K562 (cell line): ENCODE measurements around the gene CD164L2. TPM values are rescaled to one million over a fixed set of nuclear protein-coding genes. Genes with fewer than 3 reads are reported as not detected.

Experiments used
- ATAC-seq: fragments of 200-7000 bp; cut with Tn5 transposase; 3 replicates; pipeline ENCODE4 v1.9.1; 2020; ENCODE audit warnings: moderate library complexity
- BruUV-seq: library from RNA; stranded (reverse); fragments of 400-500 nt; replicated peaks from 2 replicates; lab custom pipeline; 2021; lab: Mats Ljungman, UMichigan
- CTCF ChIA-PET: fragments of 300-600 bp; formaldehyde crosslinking; extraction: SDS; loops from one replicate; lab custom pipeline; 2021; ENCODE audit warnings: low intra/inter-chr PET ratio; lab: Yijun Ruan, JAX
- POLR2A ChIA-PET: fragments of 300-600, 350-650 bp; sonication (Branson Sonifier 250); formaldehyde crosslinking; extraction: SDS; loops from one replicate; lab custom pipeline; 2021; ENCODE audit warnings: antibody characterized with exemption, inconsistent platforms; lab: Yijun Ruan, JAX
- DNase-seq, 4 experiments: peaks; one replicate each; pipeline versions ENCODE4 v3.0.0 to v3.0.0-alpha.2; 2011 to 2018; ENCODE audit warnings: low spot score in 3 of 4, mixed read lengths in 3 of 4; ENCODE audit errors: extremely low read depth in 1 of 4
- FAIRE-seq: peaks from 2 replicates; lab custom pipeline; 2011; peaks lifted over from hg19 to GRCh38; lab: Jason Lieb, UNC
- H2AFZ ChIP-seq: 2 replicates; pipeline ENCODE4 v1.6.0; 2011; ENCODE audit warnings: low read depth, low read length, control low read depth, inconsistent platforms
- H3K27ac ChIP-seq: fragments of 200-600 bp; 3 replicates; pipeline ENCODE4 v1.8.0; 2011; ENCODE audit warnings: low read depth, mild to moderate bottlenecking, control low read depth, inconsistent platforms, low read length, moderate library complexity, mixed read lengths; ENCODE audit errors: extremely low read depth
- H3K27me3 ChIP-seq, 2 experiments: fragments of 300-600 bp in 1 of 2; 2 replicates in 1 of 2; 3 replicates in 1 of 2; pipeline versions ENCODE4 v1.6.0 to v1.8.0; 2011; ENCODE audit warnings: inconsistent platforms in 2 of 2, low read length in 2 of 2, mild to moderate bottlenecking in 1 of 2, mixed read lengths in 1 of 2, moderate library complexity in 1 of 2; ENCODE audit not compliant: control insufficient read depth in 2 of 2, insufficient read depth in 2 of 2
- H3K36me3 ChIP-seq: fragments of 300-600 bp; 3 replicates; pipeline ENCODE4 v1.8.0; 2011; ENCODE audit warnings: mild to moderate bottlenecking, low read length, inconsistent platforms; ENCODE audit not compliant: control insufficient read depth, insufficient read depth
- H3K4me1 ChIP-seq, 2 experiments: fragments of 200-600 bp in 1 of 2; replicated peaks in 1 of 2; 2 replicates in 1 of 2; 3 replicates in 1 of 2; pipeline versions ENCODE4 v1.5.1 to v1.8.0; 2011; ENCODE audit warnings: inconsistent platforms in 2 of 2, low read length in 2 of 2, mild to moderate bottlenecking in 1 of 2, mixed read lengths in 1 of 2, moderate library complexity in 1 of 2; ENCODE audit not compliant: control insufficient read depth in 2 of 2, insufficient read depth in 2 of 2
- H3K4me2 ChIP-seq: 2 replicates; pipeline ENCODE4 v1.6.1; 2011; ENCODE audit warnings: low read length, control low read depth, inconsistent platforms, mixed read lengths; ENCODE audit not compliant: insufficient read depth
- H3K4me3 ChIP-seq: fragments of 200-600 bp; sonication (generic), shearing (Covaris generic); 2 replicates; pipeline ENCODE4 v1.5.1; 2016; ENCODE audit warnings: control low read depth, inconsistent platforms
- H3K79me2 ChIP-seq: fragments of 200-600 bp; 3 replicates; pipeline ENCODE4 v1.8.0; 2011; ENCODE audit warnings: low read length, inconsistent platforms; ENCODE audit not compliant: control insufficient read depth, insufficient read depth
- H3K9ac ChIP-seq, 2 experiments: 2 replicates each; pipeline versions ENCODE4 v1.6.0 to v1.6.1; 2011; ENCODE audit warnings: low read depth in 2 of 2, low read length in 2 of 2, control low read depth in 1 of 2, inconsistent platforms in 1 of 2, mild to moderate bottlenecking in 1 of 2, mixed read lengths in 1 of 2; ENCODE audit not compliant: insufficient read depth in 1 of 2
- H3K9me1 ChIP-seq: one replicate; pipeline ENCODE4 v1.6.0; 2011; ENCODE audit warnings: inconsistent platforms, mild to moderate bottlenecking, low read length, moderate library complexity; ENCODE audit not compliant: control insufficient read depth, insufficient read depth
- H3K9me3 ChIP-seq: replicated peaks from 2 replicates; pipeline ENCODE4 v1.5.1; 2011; ENCODE audit warnings: low read depth, low read length, inconsistent platforms; ENCODE audit not compliant: control insufficient read depth, insufficient read depth
- H4K20me1 ChIP-seq: replicated peaks from 2 replicates; pipeline ENCODE4 v1.6.1; 2011; ENCODE audit warnings: low read length, inconsistent platforms, mixed read lengths; ENCODE audit not compliant: control insufficient read depth, insufficient read depth
- NFIC ChIP-seq: fragments of 450-650 bp; IDR thresholded peaks from 2 replicates; pipeline ENCODE4 v1.6.1; 2017; ENCODE audit warnings: mild to moderate bottlenecking, inconsistent platforms
- POLR2G ChIP-seq: fragments of 200-400 bp; formaldehyde crosslinking; IDR thresholded peaks from 2 replicates; pipeline ENCODE4 v1.6.1; 2017; ENCODE audit warnings: low read depth, mild to moderate bottlenecking, antibody characterized with exemption, low read length, moderate library complexity
- RBM22 ChIP-seq: fragments of 200-400 bp; formaldehyde crosslinking; IDR thresholded peaks from 2 replicates; pipeline ENCODE4 v1.6.1; 2018; ENCODE audit warnings: low read length, low read depth; ENCODE audit not compliant: poor library complexity, severe bottlenecking
- SAFB ChIP-seq: fragments of 200-400 bp; formaldehyde crosslinking; IDR thresholded peaks from 2 replicates; pipeline ENCODE4 v1.6.1; 2017; ENCODE audit warnings: low read depth, low read length, borderline replicate concordance
- SMAD3 ChIP-seq: fragments of 450-650 bp; formaldehyde crosslinking; conservative IDR thresholded peaks from 2 replicates; pipeline ENCODE4 v1.4.0; 2020; ENCODE audit warnings: mild to moderate bottlenecking
- TBL1XR1 ChIP-seq, 2 experiments: IDR thresholded peaks; 2 replicates each; pipeline ENCODE4 v1.6.1; 2012; ENCODE audit warnings: improper control_type of control experiment in 2 of 2, low read length in 2 of 2, mild to moderate bottlenecking in 1 of 2
- TBP ChIP-seq: optimal IDR thresholded peaks from 2 replicates; pipeline ENCODE3; 2011; ENCODE audit warnings: low read depth, low read length, improper control_type of control experiment
- ZFX ChIP-seq: sonication (generic); formaldehyde crosslinking; IDR thresholded peaks from 2 replicates; pipeline ENCODE4 v1.8.0; 2022; ENCODE audit warnings: mild to moderate bottlenecking, missing genetic modification reagents, moderate library complexity
- ZNF121 ChIP-seq: sonication (generic); formaldehyde crosslinking; conservative IDR thresholded peaks from 2 replicates; pipeline ENCODE4 v1.8.0; 2022; ENCODE audit warnings: missing genetic modification reagents
- WGBS: fragments of 100-300 bp; shearing (Covaris generic); methylation state at CpG from one replicate; pipeline ENCODE4 v1.1.6; 2016; ENCODE audit warnings: low coverage, mixed read lengths; ENCODE audit not compliant: insufficient coverage; ENCODE audit errors: missing lambda C conversion rate; 5-methylcytosine and 5-hydroxymethylcytosine counted together
- in situ Hi-C: fragments of 300-500 bp; cut with MboI; formaldehyde crosslinking; loops from 4 replicates; pipeline ENCODE4 v1.15.0; 2018; ENCODE audit warnings: inconsistent platforms, mixed read lengths
- intact Hi-C: fragments of 100-400 bp; cut with micrococcal nuclease; formaldehyde crosslinking; loops from 2 replicates; pipeline ENCODE4 v1.14.2; 2022
- polyA plus RNA-seq, 8 experiments: library from polyadenylated mRNA; depleted of rRNA in 4 of 8; stranded (reverse) in 5 of 8; unstranded in 3 of 8; fragments of >200 nt; fragmentation: Nextera tagmentation in 2 of 8; fragmentation: Illumina TruSeq in 1 of 8; extraction: Ambion mirVana in 2 of 8; extraction: Trizol in 1 of 8; gene quantifications; 2 replicates each; pipeline versions ENCODE4 v1.2.1 to v1.2.3, GENCODE V29; 2011 to 2014; ENCODE audit warnings: inconsistent platforms in 1 of 8, missing spikeins in 1 of 8
- total RNA-seq, 7 experiments: library from RNA; depleted of rRNA in 6 of 7; stranded (reverse); fragments of >200 nt in 6 of 7; fragmentation: Illumina TruSeq in 2 of 7; extraction: Trizol in 2 of 7; gene quantifications; 2 replicates each; pipeline versions ENCODE4 v1.2.1 to v1.2.3, GENCODE V29; 2011 to 2021; ENCODE audit warnings: low replicate concordance in 1 of 7
- TF ChIP-seq, protein P1 (sequence below): IDR thresholded peaks from 3 replicates; pipeline ENCODE4 v1.6.1; 2011; ENCODE audit warnings: borderline replicate concordance, mild to moderate bottlenecking, moderate library complexity; ENCODE audit not compliant: insufficient read length; ENCODE audit errors: extremely low read depth
- TF ChIP-seq, protein P2 (sequence below), 2 experiments: IDR thresholded peaks; 2 replicates each; pipeline ENCODE4 v1.6.1; 2012; ENCODE audit warnings: improper control_type of control experiment in 2 of 2, low read depth in 2 of 2, low read length in 2 of 2, borderline replicate concordance in 1 of 2

CD164L2 gene
- total and polyA plus RNA-seq, 9 of the 15 experiments (the other 6 are each of a cell fraction or from before 2014, with no cell fraction given) = 0.08 to 0.92 (median 0.38) TPM; not detected in 1

DNA sequence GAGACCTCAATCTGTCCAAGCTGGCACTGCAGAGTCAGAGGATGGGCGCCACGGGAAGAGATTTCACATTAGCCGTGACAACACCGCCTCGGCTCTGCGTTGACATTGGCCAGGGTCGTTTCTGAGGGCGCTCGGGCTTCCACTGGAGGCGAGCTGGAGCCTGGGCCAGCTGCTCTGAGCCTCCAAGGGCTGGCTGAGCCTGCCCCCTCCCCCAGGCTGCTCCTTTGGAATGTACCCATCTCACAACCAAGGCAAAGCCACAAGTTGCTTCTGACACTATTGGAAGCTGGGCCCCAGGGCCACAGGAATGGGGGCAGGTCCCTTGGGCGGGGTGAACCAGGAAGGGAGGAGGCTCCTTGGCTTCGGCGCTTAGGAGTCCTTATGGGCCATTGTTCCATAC is 21.9 kb upstream of the CD164L2 start:
- no peak for FAIRE-seq
- BruUV-seq = no TSS peak
- Histone ChIP-seq H3K9me3 (no peaks in the 10 kb centered on the region), H3K4me2 (no peak overlapping the region), H3K4me3 (no peak overlapping the region), H3K9me1 (no peaks in the 10 kb centered on the region), H3K27ac (no peak overlapping the region), H4K20me1 (no peaks in the 10 kb centered on the region), H3K9ac (no peak overlapping the region), H3K27me3 (no peaks in the 10 kb centered on the region), H3K36me3 (peaks cover 51% of the 10 kb centered on the region), H3K4me1 (peaks cover 0 to 12% of the 10 kb centered on the region in 2 experiments; a peak in 2 of 5 replicates), H3K79me2 (no peaks in the 10 kb centered on the region), H2AFZ (no peak overlapping the region)
- in situ Hi-C loops = no loop called here
- ChIA-PET CTCF (no interaction called here), POLR2A (interaction anchor here (0.6 to 2.2 kb wide), 6 partner anchors 8 to 461 kb away, joined by 3 to 11 read pairs (median 4); no protein-coding TSS in a partner anchor)
- ATAC-seq = no peak
- TF ChIP-seq ZFX (CRISPR knock-in tag) (0 out of 2 replicates have a peak, but pooled peaks have one; percentile 19), SAFB (no peak), POLR2G (peak; percentile 64; the same call in 1 of the 2 replicates), TBL1XR1 (IDR thresholded peaks at IDR 0.05; ENCODE audit: low read length in 2 of 2) (no peak), RBM22 (peak; percentile 94)
- 85% methylated on average over 13 of the region's 13 CpGs for WGBS
- intact Hi-C loops = no loop called here
- DNase-seq = no peak

DNA sequence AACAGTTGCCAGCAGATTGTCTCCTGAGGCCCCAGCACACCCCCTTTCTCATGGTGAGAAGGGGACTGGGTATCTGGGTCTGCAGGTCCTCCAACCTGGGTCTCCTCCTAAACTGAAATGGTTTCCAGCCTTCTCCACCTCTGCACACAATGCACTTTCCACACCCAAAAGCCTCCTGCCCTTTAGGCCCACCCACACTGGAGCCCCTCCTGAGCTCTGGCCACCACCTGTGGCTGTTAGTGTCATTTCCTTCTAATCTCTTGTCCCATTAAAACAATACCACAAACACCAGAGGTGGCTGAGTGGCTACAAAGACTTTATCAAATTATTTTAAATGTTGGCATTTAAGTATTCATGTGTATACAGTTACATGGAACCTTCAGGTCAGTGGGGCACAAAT is 20.8 kb upstream of the CD164L2 start:
- CTCF ChIA-PET = interaction anchor here (2.7 kb wide), 1 partner anchor 202 kb away, joined by 20 read pairs; no protein-coding TSS in a partner anchor
- H3K4me1 ChIP-seq = peaks cover 0 to 20% of the 10 kb centered on the region in 2 experiments; a peak in 2 of 5 replicates
- no peak for DNase-seq
- no peak overlapping the region for H3K27ac ChIP-seq
- no TSS peak for BruUV-seq
- no peaks in the 10 kb centered on the region for H3K9me1 ChIP-seq
- no peak overlapping the region for H3K9ac ChIP-seq
- no peaks in the 10 kb centered on the region for H3K9me3 ChIP-seq
- no peak overlapping the region for H2AFZ ChIP-seq
- no peak for FAIRE-seq
- H3K27me3 ChIP-seq = no peaks in the 10 kb centered on the region
- ATAC-seq = no peak; the same call in 2 of the 3 replicates
- intact Hi-C loops (no loop called here), in situ Hi-C loops (no loop called here)
- no peaks in the 10 kb centered on the region for H3K79me2 ChIP-seq
- no peaks in the 10 kb centered on the region for H4K20me1 ChIP-seq
- H3K4me3 ChIP-seq = no peak overlapping the region
- POLR2A ChIA-PET = interaction anchor here (2.2 kb wide), 1 partner anchor 11 kb away, joined by 11 read pairs; no protein-coding TSS in a partner anchor
- peaks cover 43% of the 10 kb centered on the region for H3K36me3 ChIP-seq
- no peak overlapping the region for H3K4me2 ChIP-seq
- TF ChIP-seq NFIC (no peak), SMAD3 (CRISPR knock-in tag) (no peak), TBP (no peak), ZNF121 (CRISPR knock-in tag) (no peak)
- TF ChIP-seq, protein P1, sequence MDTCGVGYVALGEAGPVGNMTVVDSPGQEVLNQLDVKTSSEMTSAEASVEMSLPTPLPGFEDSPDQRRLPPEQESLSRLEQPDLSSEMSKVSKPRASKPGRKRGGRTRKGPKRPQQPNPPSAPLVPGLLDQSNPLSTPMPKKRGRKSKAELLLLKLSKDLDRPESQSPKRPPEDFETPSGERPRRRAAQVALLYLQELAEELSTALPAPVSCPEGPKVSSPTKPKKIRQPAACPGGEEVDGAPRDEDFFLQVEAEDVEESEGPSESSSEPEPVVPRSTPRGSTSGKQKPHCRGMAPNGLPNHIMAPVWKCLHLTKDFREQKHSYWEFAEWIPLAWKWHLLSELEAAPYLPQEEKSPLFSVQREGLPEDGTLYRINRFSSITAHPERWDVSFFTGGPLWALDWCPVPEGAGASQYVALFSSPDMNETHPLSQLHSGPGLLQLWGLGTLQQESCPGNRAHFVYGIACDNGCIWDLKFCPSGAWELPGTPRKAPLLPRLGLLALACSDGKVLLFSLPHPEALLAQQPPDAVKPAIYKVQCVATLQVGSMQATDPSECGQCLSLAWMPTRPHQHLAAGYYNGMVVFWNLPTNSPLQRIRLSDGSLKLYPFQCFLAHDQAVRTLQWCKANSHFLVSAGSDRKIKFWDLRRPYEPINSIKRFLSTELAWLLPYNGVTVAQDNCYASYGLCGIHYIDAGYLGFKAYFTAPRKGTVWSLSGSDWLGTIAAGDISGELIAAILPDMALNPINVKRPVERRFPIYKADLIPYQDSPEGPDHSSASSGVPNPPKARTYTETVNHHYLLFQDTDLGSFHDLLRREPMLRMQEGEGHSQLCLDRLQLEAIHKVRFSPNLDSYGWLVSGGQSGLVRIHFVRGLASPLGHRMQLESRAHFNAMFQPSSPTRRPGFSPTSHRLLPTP = no peak
- TF ChIP-seq, protein P2, sequence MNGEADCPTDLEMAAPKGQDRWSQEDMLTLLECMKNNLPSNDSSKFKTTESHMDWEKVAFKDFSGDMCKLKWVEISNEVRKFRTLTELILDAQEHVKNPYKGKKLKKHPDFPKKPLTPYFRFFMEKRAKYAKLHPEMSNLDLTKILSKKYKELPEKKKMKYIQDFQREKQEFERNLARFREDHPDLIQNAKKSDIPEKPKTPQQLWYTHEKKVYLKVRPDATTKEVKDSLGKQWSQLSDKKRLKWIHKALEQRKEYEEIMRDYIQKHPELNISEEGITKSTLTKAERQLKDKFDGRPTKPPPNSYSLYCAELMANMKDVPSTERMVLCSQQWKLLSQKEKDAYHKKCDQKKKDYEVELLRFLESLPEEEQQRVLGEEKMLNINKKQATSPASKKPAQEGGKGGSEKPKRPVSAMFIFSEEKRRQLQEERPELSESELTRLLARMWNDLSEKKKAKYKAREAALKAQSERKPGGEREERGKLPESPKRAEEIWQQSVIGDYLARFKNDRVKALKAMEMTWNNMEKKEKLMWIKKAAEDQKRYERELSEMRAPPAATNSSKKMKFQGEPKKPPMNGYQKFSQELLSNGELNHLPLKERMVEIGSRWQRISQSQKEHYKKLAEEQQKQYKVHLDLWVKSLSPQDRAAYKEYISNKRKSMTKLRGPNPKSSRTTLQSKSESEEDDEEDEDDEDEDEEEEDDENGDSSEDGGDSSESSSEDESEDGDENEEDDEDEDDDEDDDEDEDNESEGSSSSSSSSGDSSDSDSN (IDR thresholded peaks at IDR 0.05; ENCODE audit: borderline replicate concordance in 1 of 2, low read depth in 2 of 2, low read length in 2 of 2) = no peak
